HUES6 (cell line): ENCODE data around the gene ARHGEF38.

ENCODE experiments used
- H3K27ac ChIP-seq: 2 replicates; pipeline ENCODE4 v1.7.0; 2013; ENCODE audit warnings: low read depth, mild to moderate bottlenecking, low read length, inconsistent platforms
- H3K27me3 ChIP-seq: 2 replicates; pipeline ENCODE4 v1.6.1; 2013; ENCODE audit warnings: low read length; ENCODE audit not compliant: control insufficient read depth, insufficient read depth
- H3K36me3 ChIP-seq: 2 replicates; pipeline ENCODE4 v1.6.1; 2013; ENCODE audit warnings: low read length; ENCODE audit not compliant: control insufficient read depth, insufficient read depth
- H3K4me1 ChIP-seq: 2 replicates; pipeline ENCODE4 v1.6.1; 2013; ENCODE audit warnings: low read length; ENCODE audit not compliant: control insufficient read depth, insufficient read depth
- H3K4me3 ChIP-seq: 2 replicates; pipeline ENCODE4 v1.5.1; 2013; ENCODE audit warnings: low read depth, low read length
- H3K9ac ChIP-seq: one replicate; pipeline ENCODE4 v1.6.1; 2013; ENCODE audit warnings: mild to moderate bottlenecking, low read length
- H3K9me3 ChIP-seq: 2 replicates; pipeline ENCODE4 v1.6.1; 2013; ENCODE audit warnings: low read depth, low read length; ENCODE audit not compliant: control insufficient read depth, insufficient read depth

The ARHGEF38 gene

GRCh38 chr4:105594099-105595010 is 41.9 kb downstream of the ARHGEF38 start:
- no peak overlapping the region for H3K27ac ChIP-seq
- no peak overlapping the region for H3K9ac ChIP-seq
- no peaks in the 10 kb centered on the region for H3K9me3 ChIP-seq
- H3K4me1 ChIP-seq, result no peaks in the 10 kb centered on the region
- no peak overlapping the region for H3K4me3 ChIP-seq
- no peaks in the 10 kb centered on the region for H3K27me3 ChIP-seq
- no peaks in the 10 kb centered on the region for H3K36me3 ChIP-seq

GRCh38 chr4:105596684-105597083 is 44.3 kb downstream of the ARHGEF38 start:
- no peak overlapping the region for H3K27ac ChIP-seq
- H3K4me1 ChIP-seq, result no peaks in the 10 kb centered on the region
- no peak overlapping the region for H3K4me3 ChIP-seq
- H3K27me3 ChIP-seq, result no peaks in the 10 kb centered on the region
- H3K9ac ChIP-seq, result no peak overlapping the region
- no peaks in the 10 kb centered on the region for H3K36me3 ChIP-seq
- H3K9me3 ChIP-seq, result no peaks in the 10 kb centered on the region

GRCh38 chr4:105598052-105598451 is 45.6 kb downstream of the ARHGEF38 start:
- Histone ChIP-seq H3K4me3 (no peak overlapping the region), H3K9ac (no peak overlapping the region), H3K4me1 (no peaks in the 10 kb centered on the region), H3K9me3 (no peaks in the 10 kb centered on the region), H3K27me3 (no peaks in the 10 kb centered on the region), H3K27ac (no peak overlapping the region), H3K36me3 (no peaks in the 10 kb centered on the region)

GRCh38 chr4:105598787-105599186 is 46.4 kb downstream of the ARHGEF38 start:
- Histone ChIP-seq H3K9me3 (no peaks in the 10 kb centered on the region), H3K9ac (no peak overlapping the region), H3K4me1 (no peaks in the 10 kb centered on the region), H3K27me3 (no peaks in the 10 kb centered on the region), H3K27ac (no peak overlapping the region), H3K4me3 (no peak overlapping the region), H3K36me3 (no peaks in the 10 kb centered on the region)

- Histone ChIP-seq H3K9ac (no peak overlapping the region), H3K36me3 (no peaks in the 10 kb centered on the region), H3K4me1 (no peaks in the 10 kb centered on the region), H3K27ac (no peak overlapping the region), H3K4me3 (no peak overlapping the region), H3K9me3 (no peaks in the 10 kb centered on the region), H3K27me3 (no peaks in the 10 kb centered on the region)
Measured at GRCh38 chr4:105599482-105599881, 47.1 kb downstream of the ARHGEF38 start.

- H3K36me3 ChIP-seq, result no peaks in the 10 kb centered on the region
- no peak overlapping the region for H3K4me3 ChIP-seq
- H3K4me1 ChIP-seq, result no peaks in the 10 kb centered on the region
- no peaks in the 10 kb centered on the region for H3K9me3 ChIP-seq
- no peaks in the 10 kb centered on the region for H3K27me3 ChIP-seq
- H3K27ac ChIP-seq, result no peak overlapping the region
- H3K9ac ChIP-seq, result no peak overlapping the region
Measured at GRCh38 chr4:105599932-105600655, 47.7 kb downstream of the ARHGEF38 start.

- no peak overlapping the region for H3K4me3 ChIP-seq
- no peaks in the 10 kb centered on the region for H3K9me3 ChIP-seq
- H3K9ac ChIP-seq, result no peak overlapping the region
- no peaks in the 10 kb centered on the region for H3K36me3 ChIP-seq
- H3K27me3 ChIP-seq, result no peaks in the 10 kb centered on the region
- no peaks in the 10 kb centered on the region for H3K4me1 ChIP-seq
- H3K27ac ChIP-seq, result no peak overlapping the region
Measured at GRCh38 chr4:105600951-105601350, 48.5 kb downstream of the ARHGEF38 start.

GRCh38 chr4:105601406-105601805 is 49.0 kb downstream of the ARHGEF38 start:
- Histone ChIP-seq H3K9me3 (no peaks in the 10 kb centered on the region), H3K27ac (no peak overlapping the region), H3K4me1 (no peaks in the 10 kb centered on the region), H3K36me3 (no peaks in the 10 kb centered on the region), H3K4me3 (no peak overlapping the region), H3K27me3 (no peaks in the 10 kb centered on the region), H3K9ac (no peak overlapping the region)

- Histone ChIP-seq H3K4me1 (no peaks in the 10 kb centered on the region), H3K9ac (no peak overlapping the region), H3K9me3 (no peaks in the 10 kb centered on the region), H3K27ac (no peak overlapping the region), H3K27me3 (no peaks in the 10 kb centered on the region), H3K4me3 (no peak overlapping the region), H3K36me3 (no peaks in the 10 kb centered on the region)
Measured at GRCh38 chr4:105603158-105603557, 50.7 kb downstream of the ARHGEF38 start.

GRCh38 chr4:105605493-105605892 is 53.1 kb downstream of the ARHGEF38 start:
- Histone ChIP-seq H3K4me1 (no peaks in the 10 kb centered on the region), H3K27ac (no peak overlapping the region), H3K9ac (no peak overlapping the region), H3K27me3 (no peaks in the 10 kb centered on the region), H3K36me3 (no peaks in the 10 kb centered on the region), H3K9me3 (no peaks in the 10 kb centered on the region), H3K4me3 (no peak overlapping the region)

- Histone ChIP-seq H3K4me3 (no peak overlapping the region), H3K27ac (no peak overlapping the region), H3K9ac (no peak overlapping the region), H3K36me3 (no peaks in the 10 kb centered on the region), H3K4me1 (no peaks in the 10 kb centered on the region), H3K27me3 (no peaks in the 10 kb centered on the region), H3K9me3 (no peaks in the 10 kb centered on the region)
Measured at GRCh38 chr4:105607876-105608275, 55.5 kb downstream of the ARHGEF38 start.
